Parathyroid adenoma (tissue), 2 donors: ENCODE measurements around the gene KCNJ16.

Experiments used
- H2AFZ ChIP-seq: fragments of 300-600 bp; sonication (generic); one replicate; pipeline ENCODE4 v1.7.0; 2017; ENCODE audit warnings: antibody characterized with exemption, mild to moderate bottlenecking
- H3K27ac ChIP-seq: fragments of 300-600 bp; sonication (generic); one replicate; pipeline ENCODE4 v1.7.0; 2017
- H3K27me3 ChIP-seq: fragments of 300-600 bp; sonication (generic); one replicate; pipeline ENCODE4 v1.7.0; 2017; ENCODE audit warnings: low read length; ENCODE audit not compliant: control insufficient read depth, insufficient read depth
- H3K36me3 ChIP-seq: fragments of 300-600 bp; sonication (generic); one replicate; pipeline ENCODE4 v1.7.0; 2017; ENCODE audit warnings: low read length; ENCODE audit not compliant: control insufficient read depth, insufficient read depth
- H3K4me1 ChIP-seq: fragments of 300-600 bp; sonication (generic); one replicate; pipeline ENCODE4 v1.7.0; 2017; ENCODE audit warnings: control low read depth
- H3K4me2 ChIP-seq: fragments of 300-600 bp; sonication (generic); one replicate; pipeline ENCODE4 v1.7.0; 2017; ENCODE audit warnings: low read length
- H3K4me3 ChIP-seq: fragments of 300-600 bp; sonication (generic); one replicate; pipeline ENCODE4 v1.7.0; 2017; ENCODE audit warnings: low read depth, low read length
- H3K79me2 ChIP-seq: fragments of 300-600 bp; sonication (generic); one replicate; pipeline ENCODE4 v1.7.0; 2017; ENCODE audit warnings: control low read depth
- H3K9ac ChIP-seq: fragments of 300-600 bp; sonication (generic); one replicate; pipeline ENCODE4 v1.7.0; 2017; ENCODE audit warnings: mild to moderate bottlenecking
- H3K9me3 ChIP-seq: fragments of 300-600 bp; sonication (generic); one replicate; pipeline ENCODE4 v1.7.0; 2017; ENCODE audit warnings: low read length; ENCODE audit not compliant: control insufficient read depth
- TF ChIP-seq, protein P1 (sequence below): fragments of 300-600 bp; sonication (generic); IDR thresholded peaks from one replicate; pipeline ENCODE4 v1.7.0; 2017; ENCODE audit warnings: antibody characterized with exemption, mild to moderate bottlenecking
- donor health status: primary hyperparathyroidism.

Gene KCNJ16

DNA sequence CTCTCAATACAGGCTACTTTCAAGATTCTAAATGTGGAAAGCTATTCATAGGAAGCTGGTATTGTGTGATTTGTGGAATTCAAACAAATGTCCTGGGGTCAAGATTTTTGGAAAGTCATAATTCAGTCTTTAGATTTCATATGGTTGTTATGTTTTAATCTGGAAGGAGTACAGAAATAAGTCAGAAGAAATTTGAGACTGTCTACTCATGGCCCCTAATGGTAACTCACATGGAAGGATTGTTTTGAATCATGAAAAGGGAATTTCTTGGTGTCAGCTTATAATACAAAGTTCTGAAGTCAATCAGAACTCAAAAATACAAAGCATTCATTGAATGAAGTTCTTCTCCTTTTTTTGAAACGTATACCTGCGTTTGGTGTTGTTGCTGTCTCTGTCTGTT, 97.4 kb downstream of the KCNJ16 start:
- H3K9me3 ChIP-seq, result no peaks in the 10 kb centered on the region
- TF ChIP-seq, protein P1, sequence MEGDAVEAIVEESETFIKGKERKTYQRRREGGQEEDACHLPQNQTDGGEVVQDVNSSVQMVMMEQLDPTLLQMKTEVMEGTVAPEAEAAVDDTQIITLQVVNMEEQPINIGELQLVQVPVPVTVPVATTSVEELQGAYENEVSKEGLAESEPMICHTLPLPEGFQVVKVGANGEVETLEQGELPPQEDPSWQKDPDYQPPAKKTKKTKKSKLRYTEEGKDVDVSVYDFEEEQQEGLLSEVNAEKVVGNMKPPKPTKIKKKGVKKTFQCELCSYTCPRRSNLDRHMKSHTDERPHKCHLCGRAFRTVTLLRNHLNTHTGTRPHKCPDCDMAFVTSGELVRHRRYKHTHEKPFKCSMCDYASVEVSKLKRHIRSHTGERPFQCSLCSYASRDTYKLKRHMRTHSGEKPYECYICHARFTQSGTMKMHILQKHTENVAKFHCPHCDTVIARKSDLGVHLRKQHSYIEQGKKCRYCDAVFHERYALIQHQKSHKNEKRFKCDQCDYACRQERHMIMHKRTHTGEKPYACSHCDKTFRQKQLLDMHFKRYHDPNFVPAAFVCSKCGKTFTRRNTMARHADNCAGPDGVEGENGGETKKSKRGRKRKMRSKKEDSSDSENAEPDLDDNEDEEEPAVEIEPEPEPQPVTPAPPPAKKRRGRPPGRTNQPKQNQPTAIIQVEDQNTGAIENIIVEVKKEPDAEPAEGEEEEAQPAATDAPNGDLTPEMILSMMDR, result no peak
- H3K79me2 ChIP-seq, result peaks cover 85% of the 10 kb centered on the region
- H3K4me3 ChIP-seq, result peak overlapping the region; percentile 99
- peak overlapping the region; percentile 99 for H3K9ac ChIP-seq
- no peaks in the 10 kb centered on the region for H3K27me3 ChIP-seq
- no peak overlapping the region for H2AFZ ChIP-seq
- H3K36me3 ChIP-seq, result peaks cover 15% of the 10 kb centered on the region
- H3K4me2 ChIP-seq, result peak overlapping the region; percentile 93
- H3K27ac ChIP-seq, result peak overlapping the region; percentile 99
- peaks cover 11% of the 10 kb centered on the region for H3K4me1 ChIP-seq

DNA sequence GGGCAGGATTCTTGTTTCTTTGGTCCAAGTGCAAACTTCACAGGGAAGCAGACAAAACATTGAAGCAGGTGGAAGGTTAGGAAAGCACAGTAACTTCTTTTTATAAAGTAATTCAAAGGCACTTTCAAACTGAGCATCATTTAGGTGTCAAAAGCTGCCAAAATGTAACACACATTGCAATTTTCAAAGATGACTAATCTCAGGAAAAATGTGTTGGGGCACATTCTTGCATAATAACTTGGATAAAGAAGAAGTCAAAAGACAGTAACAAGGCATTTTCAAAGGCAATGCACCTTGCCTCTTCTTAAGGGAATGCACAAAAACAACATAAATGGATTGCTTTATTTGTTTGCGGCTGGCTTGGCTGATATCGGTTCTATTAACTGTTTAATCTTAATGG, 97.9 kb downstream of the KCNJ16 start:
- Histone ChIP-seq H3K27ac (peak overlapping the region; percentile 99), H3K9ac (peak overlapping the region; percentile 99), H3K79me2 (peaks cover 89% of the 10 kb centered on the region), H3K27me3 (no peaks in the 10 kb centered on the region), H3K36me3 (peaks cover 15% of the 10 kb centered on the region), H2AFZ (no peak overlapping the region), H3K4me2 (peak overlapping the region; percentile 93), H3K4me1 (peaks cover 11% of the 10 kb centered on the region), H3K9me3 (no peaks in the 10 kb centered on the region), H3K4me3 (peak overlapping the region; percentile 99)
- TF ChIP-seq, protein P1, result no peak

DNA sequence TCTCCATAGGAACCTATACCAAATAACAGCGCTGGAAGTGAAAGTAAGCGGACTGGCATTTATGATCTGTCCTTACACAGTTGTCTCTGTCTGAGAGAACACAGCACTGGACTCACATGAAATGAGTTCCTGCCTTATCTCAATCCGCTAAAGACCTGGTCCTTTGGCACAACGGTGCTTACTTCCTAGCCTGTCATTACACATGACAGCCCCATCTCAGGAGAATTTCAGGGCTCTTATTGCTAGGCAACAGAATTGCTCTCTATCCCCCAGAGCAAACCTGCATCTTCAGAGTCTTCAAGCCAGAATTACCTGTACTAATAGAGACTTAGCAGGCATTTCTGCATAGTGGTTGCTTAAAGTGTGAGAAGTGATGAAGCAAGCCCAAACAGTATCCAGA, 98.7 kb downstream of the KCNJ16 start:
- peak overlapping the region; percentile 99 for H3K4me3 ChIP-seq
- no peaks in the 10 kb centered on the region for H3K9me3 ChIP-seq
- H3K36me3 ChIP-seq, result peaks cover 15% of the 10 kb centered on the region
- peaks cover 11% of the 10 kb centered on the region for H3K4me1 ChIP-seq
- no peak overlapping the region for H2AFZ ChIP-seq
- no peaks in the 10 kb centered on the region for H3K27me3 ChIP-seq
- H3K9ac ChIP-seq, result peak overlapping the region; percentile 99
- peak overlapping the region; percentile 93 for H3K4me2 ChIP-seq
- H3K79me2 ChIP-seq, result peaks cover 90% of the 10 kb centered on the region
- H3K27ac ChIP-seq, result peak overlapping the region; percentile 99
- TF ChIP-seq, protein P1, result no peak

DNA sequence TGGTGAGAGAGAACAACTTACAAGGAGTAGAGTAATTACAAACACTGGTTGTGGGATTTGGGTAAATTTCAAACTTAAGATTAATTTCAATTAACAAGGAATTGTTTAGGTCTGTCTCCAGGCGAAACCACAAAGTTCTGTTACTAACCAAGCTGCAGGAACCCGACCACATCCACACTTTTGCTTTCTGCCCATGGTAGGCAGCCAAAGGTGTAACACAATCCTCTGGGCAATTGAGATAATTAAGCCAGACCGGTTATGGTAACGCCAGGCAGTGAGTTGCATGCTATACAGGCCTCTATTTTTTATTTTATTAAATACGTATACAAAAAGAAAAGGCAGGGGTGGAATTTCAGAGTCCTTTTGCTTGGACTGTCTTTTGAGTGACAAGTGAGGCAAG, 106.4 kb downstream of the KCNJ16 start:
- Histone ChIP-seq H3K4me3 (peak overlapping the region; percentile 12), H3K27ac (peak overlapping the region; percentile 99), H3K4me2 (peak overlapping the region; percentile 56), H3K9me3 (no peaks in the 10 kb centered on the region), H3K27me3 (no peaks in the 10 kb centered on the region), H3K4me1 (peaks cover 8% of the 10 kb centered on the region), H2AFZ (no peak overlapping the region), H3K79me2 (peaks cover 20% of the 10 kb centered on the region), H3K36me3 (no peaks in the 10 kb centered on the region), H3K9ac (no peak overlapping the region)
- TF ChIP-seq, protein P1, result no peak

DNA sequence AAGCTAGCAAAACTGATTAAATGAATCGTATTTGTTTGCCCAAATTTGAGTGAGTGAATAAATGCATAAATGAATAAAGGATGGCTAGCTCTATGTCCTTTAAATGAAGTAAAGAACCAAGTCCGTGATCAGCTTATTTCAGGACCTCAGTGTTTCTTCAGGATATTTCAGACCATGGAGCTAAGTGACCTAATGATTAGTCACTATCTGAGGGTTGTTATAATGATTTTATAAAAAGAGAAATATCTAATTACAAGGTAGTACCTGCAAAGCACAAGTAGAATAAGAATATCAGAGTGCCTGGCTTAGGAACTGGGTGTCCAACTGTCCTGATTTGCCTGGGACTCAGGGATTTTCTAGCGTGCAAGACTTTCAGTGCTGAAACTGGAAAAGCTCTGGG, 106.8 kb downstream of the KCNJ16 start:
- TF ChIP-seq, protein P1, result no peak
- Histone ChIP-seq H3K27me3 (no peaks in the 10 kb centered on the region), H3K4me3 (no peak overlapping the region), H3K4me2 (peak overlapping the region; percentile 2), H3K36me3 (no peaks in the 10 kb centered on the region), H3K27ac (peak overlapping the region; percentile 99), H3K4me1 (peaks cover 8% of the 10 kb centered on the region), H2AFZ (no peak overlapping the region), H3K9me3 (no peaks in the 10 kb centered on the region), H3K9ac (no peak overlapping the region), H3K79me2 (peaks cover 15% of the 10 kb centered on the region)
